ENCODE results near the gene ZCCHC18. TPM values are rescaled to one million over a fixed set of nuclear protein-coding genes. Genes with fewer than 3 reads are reported as not detected.

ZCCHC18 gene
- total and polyA plus RNA-seq, 2 of the 4 experiments (the other 2 are of a cell fraction), result 0.36 to 1.5 TPM

DNA sequence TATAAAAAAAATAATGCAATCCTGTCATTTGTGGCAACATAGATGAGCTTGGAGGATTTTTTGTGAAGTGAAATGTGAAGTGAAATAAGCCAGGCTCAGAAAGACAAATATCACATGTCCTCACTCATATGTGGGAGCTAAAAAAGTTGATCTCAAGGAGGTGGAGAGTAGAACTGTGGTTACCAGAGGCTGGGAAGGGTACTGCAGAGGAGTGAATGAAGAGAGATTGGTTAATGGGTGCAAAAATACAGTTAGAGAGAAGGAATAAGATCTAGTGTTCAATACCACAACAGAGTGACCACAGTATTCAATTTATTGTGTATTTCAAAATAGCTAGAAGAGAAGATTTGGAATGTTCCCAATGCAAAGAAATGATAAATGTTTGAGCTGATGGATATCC lies 13.4 kb upstream of the ZCCHC18 start:
- H4K91ac ChIP-seq (ENCODE audit: insufficient read depth, low read depth, low read length), result no peak overlapping the region
- dilution Hi-C loops (cut with HindIII; ENCODE audit: low sequenced_read_pairs, unreplicated experiment) (no loop called here), intact Hi-C loops (cut with micrococcal nuclease) (loop anchor here (1.0 to 2.0 kb wide), 3 partner anchors 14 to 172 kb away; partner anchors contain the start of gene ZCCHC18), in situ Hi-C loops (cut with MboI; ENCODE audit: low sequenced_read_pairs) (no loop called here)
- H3K79me1 ChIP-seq (ENCODE audit: low read depth in 1 of 2, low read length in 2 of 2), result no peaks in the 10 kb centered on the region
- no peak overlapping the region for H3K23ac ChIP-seq (ENCODE audit: low read depth, low read length)
- no peaks in the 10 kb centered on the region for H4K20me1 ChIP-seq (ENCODE audit: insufficient read depth, low read length)
- peaks cover 8% of the 10 kb centered on the region for H3K27me3 ChIP-seq (ENCODE audit: control insufficient read depth, insufficient read depth, low read length)
- no peak overlapping the region for H2AK9ac ChIP-seq (replicated peaks; ENCODE audit: low read depth, low read length, poor library complexity)
- no peak overlapping the region for H3K18ac ChIP-seq (ENCODE audit: low read depth, low read length)
- H3K27ac ChIP-seq (ENCODE audit: insufficient read depth, low read length), result no peak overlapping the region
- BruUV-seq (replicated peaks), result no TSS peak
- H3K4me2 ChIP-seq (ENCODE audit: low read depth, low read length), result no peak overlapping the region
- H3K4ac ChIP-seq (ENCODE audit: low read depth, low read length), result no peak overlapping the region
- no peak overlapping the region for H3K56ac ChIP-seq (ENCODE audit: extremely low read depth, insufficient read depth, low read length)
- H3K9me1 ChIP-seq (ENCODE audit: insufficient read depth, low read length), result no peaks in the 10 kb centered on the region; the same call in 1 of the 2 replicates
- H3K36me3 ChIP-seq (ENCODE audit: control insufficient read depth, insufficient read depth, low read length), result no peaks in the 10 kb centered on the region
- no peak for ATAC-seq (ENCODE audit: low read depth)
- POLR2A ChIA-PET (ENCODE audit: unreplicated experiment), result no interaction called here
- no peaks in the 10 kb centered on the region for H3K9me3 ChIP-seq (ENCODE audit: control insufficient read depth, insufficient read depth, low read length)
- H4K8ac ChIP-seq (ENCODE audit: low read depth in 2 of 2, low read length in 2 of 2), result no peak overlapping the region
- H2BK20ac ChIP-seq (ENCODE audit: low read depth, low read length), result no peak overlapping the region
- DNase-seq, result no peak
- TF ChIP-seq NFE2L2 (IDR thresholded peaks at IDR 0.05; ENCODE audit: low read depth, low read length), result no peak
- no peak for TF ChIP-seq USF2 (IDR thresholded peaks at IDR 0.05; ENCODE audit: low read depth, low read length)
- TF ChIP-seq MAZ (IDR thresholded peaks at IDR 0.05; ENCODE audit: borderline replicate concordance, low read depth, low read length), result no peak
- no peak overlapping the region for H2BK15ac ChIP-seq (ENCODE audit: low read depth, low read length)
- H2BK5ac ChIP-seq (ENCODE audit: low read depth, low read length, poor library complexity, severe bottlenecking), result no peak overlapping the region
- H3K4me3 ChIP-seq (ENCODE audit: insufficient read depth, low read depth, low read length), result no peak overlapping the region
- H2AFZ ChIP-seq (replicated peaks; ENCODE audit: low read length, poor library complexity), result no peak overlapping the region
- no peak overlapping the region for H2BK120ac ChIP-seq (ENCODE audit: low read depth, low read length)
- no peaks in the 10 kb centered on the region for H3K4me1 ChIP-seq (ENCODE audit: control insufficient read depth, insufficient read depth, low read length)
- no peak overlapping the region for H2AK5ac ChIP-seq (ENCODE audit: low read depth, low read length)
- CTCF ChIA-PET, result no interaction called here
- H3K9ac ChIP-seq (ENCODE audit: low read depth, low read length), result no peak overlapping the region
- no peak overlapping the region for H3K14ac ChIP-seq (replicated peaks; ENCODE audit: low read depth, low read length)
- H4K5ac ChIP-seq (ENCODE audit: low read depth, low read length), result no peak overlapping the region
